Erythroblast (primary cell): Measurements from ENCODE around the gene PLB1.

Source experiments
- GATA1 ChIP-seq: IDR thresholded peaks from 2 replicates; pipeline ENCODE4 v1.6.1; 2011; ENCODE audit warnings: low read depth, mild to moderate bottlenecking, control low read depth, low read length, moderate library complexity
- POLR2A ChIP-seq: IDR thresholded peaks from 2 replicates; pipeline ENCODE4 v1.6.1; 2011; ENCODE audit warnings: mild to moderate bottlenecking, low read length

- TF ChIP-seq POLR2A (no peak), GATA1 (no peak)
Measured at GRCh38 chr2:28463211-28463816, 32.5 kb upstream of the PLB1 start.
